ENCODE results near the gene HNF1B.

Gene HNF1B

DNA sequence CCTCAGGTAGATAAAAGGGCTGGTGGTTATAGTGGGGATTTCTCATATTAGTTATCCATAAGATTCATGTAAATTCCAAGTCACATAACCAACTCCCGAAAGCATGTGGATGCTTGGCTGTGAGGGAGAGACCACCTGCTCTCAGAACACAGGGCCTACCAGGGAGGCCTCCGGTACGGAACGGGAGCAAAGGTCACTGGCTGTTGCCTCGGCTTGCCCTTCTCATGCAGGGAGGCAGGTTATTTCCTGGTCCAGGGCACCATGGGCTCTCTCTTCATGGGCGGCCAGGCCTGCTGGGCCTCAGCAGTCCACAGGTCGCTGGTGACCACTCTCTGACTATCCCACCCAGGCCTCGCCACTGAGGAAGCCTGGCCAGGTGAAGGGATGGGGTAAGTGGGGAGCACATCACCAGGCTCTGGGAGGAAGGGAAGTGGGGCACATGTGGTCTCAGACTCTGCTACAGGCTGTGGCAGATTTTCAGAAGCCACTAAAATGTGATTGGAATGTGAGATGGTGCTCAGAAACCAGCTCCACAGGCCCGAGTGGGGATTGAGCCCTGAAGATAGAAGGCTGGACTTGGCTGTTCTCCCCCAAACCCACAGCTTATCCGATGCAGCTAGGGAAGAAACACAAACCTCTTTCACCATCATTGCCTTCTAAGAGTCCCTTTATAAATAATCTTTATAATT is 45.4 kb downstream of the HNF1B start:
- DNase-seq (ENCODE audit: extremely low spot score), result no peak
- CTCF ChIA-PET, result no interaction called here
- POLR2A ChIA-PET, result no interaction called here
- no peak for TF ChIP-seq LEF1 (IDR thresholded peaks at IDR 0.05; ENCODE audit: borderline replicate concordance)
- no peak for TF ChIP-seq CTBP1 (IDR thresholded peaks at IDR 0.05; ENCODE audit: borderline replicate concordance)
- no peak for TF ChIP-seq FOXA1 (IDR thresholded peaks at IDR 0.05)
- TF ChIP-seq HDGF (IDR thresholded peaks at IDR 0.05; ENCODE audit: borderline replicate concordance), result no peak
- TF ChIP-seq ARNT (IDR thresholded peaks at IDR 0.05), result no peak
- TF ChIP-seq ELF4 (IDR thresholded peaks at IDR 0.05), result no peak

DNA sequence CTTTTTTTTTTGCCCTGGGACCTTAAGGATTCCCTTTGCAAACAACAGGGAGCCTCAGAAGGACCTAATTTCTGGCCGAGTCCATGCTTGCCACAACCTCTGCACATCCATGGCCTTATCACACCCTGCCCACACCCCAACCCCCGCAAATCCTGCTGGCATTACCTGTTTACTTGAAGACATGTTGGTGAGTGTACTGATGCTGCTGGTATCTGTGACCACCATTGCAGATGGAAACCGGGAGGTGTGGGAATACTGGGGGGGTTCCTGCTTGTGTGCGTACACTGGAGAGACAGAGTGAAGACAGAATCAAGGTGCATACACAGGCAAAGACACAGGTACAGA is 46.0 kb downstream of the HNF1B start:
- no peak for DNase-seq (ENCODE audit: extremely low spot score)
- no peak for TF ChIP-seq BHLHE40 (IDR thresholded peaks at IDR 0.05; ENCODE audit: borderline replicate concordance)
- no peak for TF ChIP-seq TARDBP (IDR thresholded peaks at IDR 0.05)
- TF ChIP-seq HDGF (IDR thresholded peaks at IDR 0.05; ENCODE audit: borderline replicate concordance), result no peak
- TF ChIP-seq ZNF384 (IDR thresholded peaks at IDR 0.05), result no peak
- TF ChIP-seq, protein P1, sequence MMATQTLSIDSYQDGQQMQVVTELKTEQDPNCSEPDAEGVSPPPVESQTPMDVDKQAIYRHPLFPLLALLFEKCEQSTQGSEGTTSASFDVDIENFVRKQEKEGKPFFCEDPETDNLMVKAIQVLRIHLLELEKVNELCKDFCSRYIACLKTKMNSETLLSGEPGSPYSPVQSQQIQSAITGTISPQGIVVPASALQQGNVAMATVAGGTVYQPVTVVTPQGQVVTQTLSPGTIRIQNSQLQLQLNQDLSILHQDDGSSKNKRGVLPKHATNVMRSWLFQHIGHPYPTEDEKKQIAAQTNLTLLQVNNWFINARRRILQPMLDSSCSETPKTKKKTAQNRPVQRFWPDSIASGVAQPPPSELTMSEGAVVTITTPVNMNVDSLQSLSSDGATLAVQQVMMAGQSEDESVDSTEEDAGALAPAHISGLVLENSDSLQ (IDR thresholded peaks at IDR 0.05), result no peak
- TF ChIP-seq FOXA1 (IDR thresholded peaks at IDR 0.05), result no peak
- TF ChIP-seq FOXM1 (IDR thresholded peaks at IDR 0.05; ENCODE audit: borderline replicate concordance), result no peak
- no peak for TF ChIP-seq SP1 (IDR thresholded peaks at IDR 0.05)
- no peak for TF ChIP-seq ARNT (IDR thresholded peaks at IDR 0.05)
- POLR2A ChIA-PET, result no interaction called here
- CTCF ChIA-PET, result no interaction called here

DNA sequence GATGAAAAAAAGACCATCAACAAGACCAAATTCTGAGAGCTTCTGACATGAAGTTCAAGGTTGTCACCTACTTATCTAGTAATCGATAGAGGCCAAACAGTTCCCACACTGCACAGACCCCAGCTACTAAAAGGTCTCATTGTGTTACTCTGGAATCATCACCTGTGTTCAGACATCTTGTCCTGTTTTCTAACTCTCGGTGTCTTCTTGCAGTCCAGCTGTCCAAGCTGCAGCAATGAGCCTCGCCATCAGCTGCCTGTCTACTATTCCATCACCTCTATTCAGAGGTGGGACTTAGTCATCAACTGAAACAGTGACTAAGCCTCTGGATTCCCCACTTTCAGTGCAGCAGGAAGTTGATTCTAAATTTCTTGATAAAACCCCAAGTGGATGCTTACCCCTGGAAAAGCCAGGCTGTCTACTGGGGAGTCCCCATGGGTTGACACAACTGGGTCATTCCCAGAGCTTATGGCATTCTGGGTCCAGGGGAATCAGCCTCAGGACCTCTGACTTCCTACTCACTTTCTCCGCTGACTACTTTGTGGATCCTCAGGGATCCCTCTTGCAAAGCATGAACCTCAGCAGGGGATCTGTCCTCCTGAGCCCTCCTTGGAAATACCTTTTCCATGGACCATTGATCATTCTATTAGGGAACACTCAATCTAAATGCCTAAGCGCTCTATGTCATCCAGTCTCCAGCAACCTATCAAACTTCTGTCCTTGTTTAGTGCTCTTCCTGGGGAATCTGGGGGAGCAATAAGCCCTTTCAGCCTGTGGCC is 46.5 kb downstream of the HNF1B start:
- no peak for DNase-seq (ENCODE audit: extremely low spot score)
- TF ChIP-seq ELF4 (IDR thresholded peaks at IDR 0.05) (no peak), BHLHE40 (IDR thresholded peaks at IDR 0.05; ENCODE audit: borderline replicate concordance) (no peak)
- ChIA-PET POLR2A (no interaction called here), CTCF (no interaction called here)

DNA sequence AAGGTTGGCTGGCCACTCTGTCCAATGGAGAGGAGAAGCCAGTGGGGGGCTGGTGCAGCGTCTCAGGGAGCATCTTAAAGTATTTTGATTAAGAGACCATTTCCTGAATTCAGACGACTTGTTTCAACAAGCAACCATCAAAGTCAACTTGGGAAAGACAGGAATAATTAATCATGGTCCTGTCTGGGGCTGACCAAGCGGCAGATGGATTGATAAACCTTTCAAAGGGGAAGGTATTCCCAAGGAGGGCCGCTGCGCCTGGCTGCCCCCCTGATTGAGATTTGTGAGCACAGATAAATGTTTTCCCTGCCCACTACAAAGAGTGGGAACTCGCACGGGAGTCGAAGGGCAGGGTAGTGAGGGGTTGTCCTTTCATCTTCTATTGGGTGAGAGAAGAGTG is 47.5 kb downstream of the HNF1B start:
- CTCF ChIA-PET, result no interaction called here
- POLR2A ChIA-PET, result no interaction called here
- no peak for DNase-seq (ENCODE audit: extremely low spot score)
- TF ChIP-seq FOXK2 (IDR thresholded peaks at IDR 0.05) (no peak), NFRKB (IDR thresholded peaks at IDR 0.05) (no peak), CTBP1 (IDR thresholded peaks at IDR 0.05; ENCODE audit: borderline replicate concordance) (no peak), ARNT (IDR thresholded peaks at IDR 0.05) (no peak), ELF4 (IDR thresholded peaks at IDR 0.05) (no peak), L3MBTL2 (conservative IDR thresholded peaks at IDR 0.05) (no peak), HDGF (IDR thresholded peaks at IDR 0.05; ENCODE audit: borderline replicate concordance) (no peak), ZNF384 (IDR thresholded peaks at IDR 0.05) (no peak), TARDBP (IDR thresholded peaks at IDR 0.05) (no peak), FOXA1 (IDR thresholded peaks at IDR 0.05) (no peak), BHLHE40 (IDR thresholded peaks at IDR 0.05; ENCODE audit: borderline replicate concordance) (no peak), LEF1 (IDR thresholded peaks at IDR 0.05; ENCODE audit: borderline replicate concordance) (no peak)
- TF ChIP-seq, protein P1 (IDR thresholded peaks at IDR 0.05), result no peak

DNA sequence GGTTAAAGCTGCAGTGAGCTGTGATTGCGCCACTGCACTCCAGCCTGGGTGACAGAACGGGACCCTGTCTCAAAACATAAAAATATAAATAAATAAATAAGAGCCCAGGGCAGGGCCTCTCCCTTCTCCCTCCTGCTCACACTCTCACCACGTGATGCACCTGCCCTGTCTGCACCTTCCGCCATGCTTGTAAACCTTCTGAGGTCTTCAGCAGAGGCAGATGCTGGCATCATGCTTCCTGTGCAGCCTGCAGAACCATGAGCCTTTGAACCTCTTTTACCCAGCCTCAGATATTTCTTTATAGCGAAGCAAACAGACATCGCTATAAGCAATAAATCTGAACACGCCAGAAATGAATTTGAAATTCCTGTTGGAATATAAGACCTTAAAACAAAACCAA is 48.5 kb downstream of the HNF1B start:
- CTCF ChIA-PET, result no interaction called here
- no peak for DNase-seq (ENCODE audit: extremely low spot score)
- POLR2A ChIA-PET, result no interaction called here
- TF ChIP-seq LEF1 (IDR thresholded peaks at IDR 0.05; ENCODE audit: borderline replicate concordance) (no peak), ARNT (IDR thresholded peaks at IDR 0.05) (no peak), HDGF (IDR thresholded peaks at IDR 0.05; ENCODE audit: borderline replicate concordance) (no peak), FOXA1 (IDR thresholded peaks at IDR 0.05) (no peak)
- TF ChIP-seq, protein P1 (IDR thresholded peaks at IDR 0.05), result no peak

DNA sequence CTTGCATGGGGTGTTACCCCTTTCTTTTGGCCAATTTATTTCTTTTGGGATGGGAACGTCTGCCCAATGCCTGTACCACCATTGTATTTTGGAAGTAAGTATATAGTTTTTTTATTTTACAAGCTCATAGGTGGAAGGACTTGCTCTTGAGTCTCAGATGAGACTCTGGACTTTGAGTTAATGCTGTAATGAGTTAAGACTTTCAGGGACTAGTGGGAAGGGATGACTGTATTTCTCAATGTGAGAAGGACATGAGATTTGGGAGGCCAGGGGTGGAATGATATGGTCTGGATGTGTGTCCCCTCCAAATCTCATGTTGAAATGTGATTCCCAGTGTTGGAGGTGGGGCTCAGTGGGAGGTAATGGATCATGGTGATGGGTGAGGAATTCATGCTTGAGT is 49.1 kb downstream of the HNF1B start:
- CTCF ChIA-PET, result no interaction called here
- no peak for DNase-seq (ENCODE audit: extremely low spot score)
- no peak for TF ChIP-seq BHLHE40 (IDR thresholded peaks at IDR 0.05; ENCODE audit: borderline replicate concordance)
- no peak for TF ChIP-seq NFRKB (IDR thresholded peaks at IDR 0.05)
- TF ChIP-seq FOXM1 (IDR thresholded peaks at IDR 0.05; ENCODE audit: borderline replicate concordance), result no peak
- no peak for TF ChIP-seq HDGF (IDR thresholded peaks at IDR 0.05; ENCODE audit: borderline replicate concordance)
- TF ChIP-seq FOXK2 (IDR thresholded peaks at IDR 0.05), result no peak
- POLR2A ChIA-PET, result no interaction called here

DNA sequence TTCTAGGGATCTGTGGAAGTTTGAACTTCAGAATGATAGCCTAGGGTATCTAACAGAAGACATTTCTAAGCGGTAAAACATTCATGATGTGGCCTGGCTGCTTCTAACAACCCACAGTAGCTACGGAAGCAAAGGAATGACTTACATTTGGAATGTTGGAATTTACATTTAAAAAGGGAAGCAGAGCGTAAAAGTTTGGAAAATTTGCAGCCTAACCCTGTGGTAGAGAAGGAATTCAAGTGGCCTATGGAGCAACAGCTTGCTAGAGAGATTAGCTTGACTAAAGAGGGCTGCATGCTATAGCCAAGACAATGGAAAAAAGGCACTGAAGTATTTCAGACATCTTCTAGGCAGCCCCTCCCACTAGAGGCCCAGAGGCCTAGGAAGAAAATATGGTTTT is 50.1 kb downstream of the HNF1B start:
- CTCF ChIA-PET, result no interaction called here
- TF ChIP-seq LEF1 (IDR thresholded peaks at IDR 0.05; ENCODE audit: borderline replicate concordance) (no peak), FOXK2 (IDR thresholded peaks at IDR 0.05) (no peak), ELF4 (IDR thresholded peaks at IDR 0.05) (no peak), SP1 (IDR thresholded peaks at IDR 0.05) (no peak), HDGF (IDR thresholded peaks at IDR 0.05; ENCODE audit: borderline replicate concordance) (no peak), CTBP1 (IDR thresholded peaks at IDR 0.05; ENCODE audit: borderline replicate concordance) (no peak), L3MBTL2 (conservative IDR thresholded peaks at IDR 0.05) (no peak), FOXA1 (IDR thresholded peaks at IDR 0.05) (no peak), NFRKB (IDR thresholded peaks at IDR 0.05) (no peak), TARDBP (IDR thresholded peaks at IDR 0.05) (no peak), SUZ12 (IDR thresholded peaks at IDR 0.05) (no peak), ZNF384 (IDR thresholded peaks at IDR 0.05) (no peak), FOXM1 (IDR thresholded peaks at IDR 0.05; ENCODE audit: borderline replicate concordance) (no peak)
- TF ChIP-seq, protein P1 (IDR thresholded peaks at IDR 0.05), result no peak
- DNase-seq (ENCODE audit: extremely low spot score), result no peak
- POLR2A ChIA-PET, result no interaction called here

Measured in HEK293T (cell line).